ENCODE measurements around the gene CRAMP1.
A peak's percentile ranks its signal among the peaks of the same experiment; 100 is the strongest.

CRAMP1 gene

GRCh38 chr16:1602285-1602684 lies 9.9 kb upstream of the CRAMP1 start:
- DNase-seq = no peak

- no peak for DNase-seq
These were observed 5.4 kb upstream of the CRAMP1 start for GRCh38 chr16:1606774-1607173.

- no peak for DNase-seq
These were observed 4.2 kb upstream of the CRAMP1 start for GRCh38 chr16:1607971-1608370.

GRCh38 chr16:1610071-1610898 lies 1.9 kb upstream of the CRAMP1 start:
- DNase-seq = peak; percentile 88 to 91

- DNase-seq = no peak
These were observed 1.1 kb upstream of the CRAMP1 start for GRCh38 chr16:1610899-1611632.

GRCh38 chr16:1613211-1613622 lies 1.1 kb downstream of the CRAMP1 start:
- peak; percentile 13 to 25 for DNase-seq

- DNase-seq = peak; percentile 22 to 30
These were observed 1.7 kb downstream of the CRAMP1 start for GRCh38 chr16:1613728-1614455.

- DNase-seq = peak; percentile 24 to 26
These were observed 2.4 kb downstream of the CRAMP1 start for GRCh38 chr16:1614456-1615102.

- no peak for DNase-seq
These were observed 3.6 kb downstream of the CRAMP1 start for GRCh38 chr16:1615761-1616160.

- no peak for DNase-seq
These were observed 7.8 kb downstream of the CRAMP1 start for GRCh38 chr16:1619976-1620375.

- DNase-seq = peak; percentile 13 to 32
These were observed 8.2 kb downstream of the CRAMP1 start for GRCh38 chr16:1620391-1620790.

GRCh38 chr16:1621851-1622250 lies 9.7 kb downstream of the CRAMP1 start:
- DNase-seq = no peak

GRCh38 chr16:1626327-1626726 lies 14.2 kb downstream of the CRAMP1 start:
- DNase-seq = no peak

GRCh38 chr16:1626776-1627175 lies 14.6 kb downstream of the CRAMP1 start:
- DNase-seq = no peak

- DNase-seq = no peak
These were observed 18.5 kb downstream of the CRAMP1 start for GRCh38 chr16:1630450-1631213.

GRCh38 chr16:1631230-1631629 lies 19.1 kb downstream of the CRAMP1 start:
- no peak for DNase-seq

GRCh38 chr16:1631931-1632637 lies 19.9 kb downstream of the CRAMP1 start:
- DNase-seq = no peak

GRCh38 chr16:1632638-1632970 lies 20.4 kb downstream of the CRAMP1 start:
- no peak for DNase-seq

- no peak for DNase-seq
These were observed 21.1 kb downstream of the CRAMP1 start for GRCh38 chr16:1633310-1633709.

GRCh38 chr16:1634541-1634940 lies 22.4 kb downstream of the CRAMP1 start:
- no peak for DNase-seq

GRCh38 chr16:1635070-1635469 lies 22.9 kb downstream of the CRAMP1 start:
- peak in 1 of 2 experiments; percentile 14 for DNase-seq

- no peak for DNase-seq
These were observed 25.4 kb downstream of the CRAMP1 start for GRCh38 chr16:1637526-1637925.
